ENCODE data around the gene HSPG2.

The HSPG2 gene

GRCh38 chr1:21871943-21872342 lies 65.2 kb downstream of the HSPG2 start:
- no peak for DNase-seq (ENCODE audit: low read depth, low spot score)
- no peak for TF ChIP-seq CTCF (IDR thresholded peaks at IDR 0.05; ENCODE audit: insufficient read depth, low read length, missing control alignments)
- POLR2A ChIA-PET = interaction anchor here (0.6 kb wide), 1 partner anchor 65 kb away, joined by 3 read pairs; the partner anchor contains the start of gene HSPG2
- H3K4me3 ChIP-seq (ENCODE audit: low read depth, low read length) = no peak overlapping the region
- CTCF ChIA-PET = interaction anchor here (1.4 kb wide), 1 partner anchor 92 kb away, joined by 5 read pairs; no protein-coding TSS in a partner anchor

GRCh38 chr1:21870611-21871010 lies 66.5 kb downstream of the HSPG2 start:
- no peak for TF ChIP-seq CTCF (IDR thresholded peaks at IDR 0.05; ENCODE audit: insufficient read depth, low read length, missing control alignments)
- ChIA-PET POLR2A (no interaction called here), CTCF (interaction anchor here (1.4 to 3.5 kb wide), 2 partner anchors 93 to 94 kb away, joined by 5 to 13 read pairs; no protein-coding TSS in a partner anchor)
- no peak for DNase-seq (ENCODE audit: low read depth, low spot score)
- no peak overlapping the region for H3K4me3 ChIP-seq (ENCODE audit: low read depth, low read length)

- ChIA-PET POLR2A (no interaction called here), CTCF (interaction anchor here (1.1 to 3.5 kb wide), 3 partner anchors 12 to 94 kb away, joined by 3 to 13 read pairs (median 3); no protein-coding TSS in a partner anchor)
- DNase-seq (ENCODE audit: low read depth, low spot score) = peak; percentile 54
- no peak for TF ChIP-seq CTCF (IDR thresholded peaks at IDR 0.05; ENCODE audit: insufficient read depth, low read length, missing control alignments)
- no peak overlapping the region for H3K4me3 ChIP-seq (ENCODE audit: low read depth, low read length)
Measured at GRCh38 chr1:21869620-21870121, 67.4 kb downstream of the HSPG2 start.

- POLR2A ChIA-PET = no interaction called here
- no peak for TF ChIP-seq CTCF (IDR thresholded peaks at IDR 0.05; ENCODE audit: insufficient read depth, low read length, missing control alignments)
- H3K4me3 ChIP-seq (ENCODE audit: low read depth, low read length) = no peak overlapping the region
- DNase-seq (ENCODE audit: low read depth, low spot score) = no peak
- CTCF ChIA-PET = interaction anchor here (0.9 to 3.5 kb wide), 4 partner anchors 11 to 95 kb away, joined by 3 to 13 read pairs (median 3); no protein-coding TSS in a partner anchor
Measured at GRCh38 chr1:21868941-21869454, 68.1 kb downstream of the HSPG2 start.

- H3K4me3 ChIP-seq (ENCODE audit: low read depth, low read length) = no peak overlapping the region
- POLR2A ChIA-PET = no interaction called here
- CTCF ChIA-PET = interaction anchor here (0.9 to 3.5 kb wide), 2 partner anchors 14 to 96 kb away, joined by 3 to 13 read pairs; no protein-coding TSS in a partner anchor
Measured at GRCh38 chr1:21868482-21868881, 68.6 kb downstream of the HSPG2 start.

More at GRCh38 chr1:21868482-21868881, 68.6 kb downstream of the HSPG2 start:
- TF ChIP-seq CTCF (IDR thresholded peaks at IDR 0.05; ENCODE audit: insufficient read depth, low read length, missing control alignments) = no peak
- no peak for DNase-seq (ENCODE audit: low read depth, low spot score)
